Measurements from ENCODE around the gene MRAS.

GRCh38 chr3:138438896-138439295, 90.5 kb downstream of the MRAS start:
- TF ChIP-seq CTCF (IDR thresholded peaks at IDR 0.05) (no peak), POLR2A (IDR thresholded peaks at IDR 0.05) (no peak), EP300 (IDR thresholded peaks at IDR 0.05) (no peak)

Data from upper lobe of left lung (tissue), 4 donors.